GM12872 (cell line): ENCODE measurements around the gene BSDC1.

ENCODE experiments used
- CTCF ChIP-seq: IDR thresholded peaks from 3 replicates; pipeline ENCODE4 v1.5.1; 2011; ENCODE audit warnings: low read depth, mild to moderate bottlenecking, low read length, moderate library complexity; ENCODE audit not compliant: insufficient read depth

The BSDC1 gene

GRCh38 chr1:32332290-32333079 is 61.8 kb downstream of the BSDC1 start:
- no peak for TF ChIP-seq CTCF

GRCh38 chr1:32331549-32331948 is 62.7 kb downstream of the BSDC1 start:
- TF ChIP-seq CTCF: no peak

- no peak for TF ChIP-seq CTCF
Measured at GRCh38 chr1:32330558-32331151, 63.6 kb downstream of the BSDC1 start.

- no peak for TF ChIP-seq CTCF
Measured at GRCh38 chr1:32329931-32330466, 64.2 kb downstream of the BSDC1 start.

GRCh38 chr1:32327204-32327603 is 67.0 kb downstream of the BSDC1 start:
- TF ChIP-seq CTCF: no peak

- TF ChIP-seq CTCF: no peak
Measured at GRCh38 chr1:32321712-32322291, 72.4 kb downstream of the BSDC1 start.

- no peak for TF ChIP-seq CTCF
Measured at GRCh38 chr1:32318127-32318869, 75.9 kb downstream of the BSDC1 start.
